Chondrocyte (in vitro differentiated cells): Measurements from ENCODE around the gene SIGLEC11. TPM values are rescaled to one million over a fixed set of nuclear protein-coding genes. Genes with fewer than 3 reads are reported as not detected.
"Not testable (repeated sequence)": the region's sequence is repeated elsewhere in the genome, so short reads cannot be mapped to it uniquely, and the experiment has no call there.

Source experiments
- DNase-seq: peaks from one replicate; pipeline ENCODE4 v3.0.0; 2021; ENCODE audit warnings: mixed read lengths, low spot score
- H3K27ac Mint-ChIP-seq: one replicate; pipeline ENCODE4 v1.8.0; 2021; ENCODE audit warnings: mild to moderate bottlenecking, moderate library complexity, mixed read lengths; ENCODE audit not compliant: unreplicated experiment
- H3K27me3 Mint-ChIP-seq: 2 replicates; pipeline ENCODE4 v1.8.0; 2021; ENCODE audit warnings: low read depth, mixed read lengths
- H3K36me3 Mint-ChIP-seq: 2 replicates; pipeline ENCODE4 v1.8.0; 2021; ENCODE audit warnings: low read depth, mixed read lengths
- H3K4me1 Mint-ChIP-seq: 2 replicates; pipeline ENCODE4 v1.8.0; 2021; ENCODE audit warnings: low read depth, mild to moderate bottlenecking, mixed read lengths
- H3K4me3 Mint-ChIP-seq: one replicate; pipeline ENCODE4 v1.8.0; 2021; ENCODE audit warnings: mild to moderate bottlenecking, moderate library complexity, mixed read lengths; ENCODE audit not compliant: unreplicated experiment
- H3K9me3 Mint-ChIP-seq: 2 replicates; pipeline ENCODE4 v1.8.0; 2021; ENCODE audit warnings: low read depth, mixed read lengths
- total RNA-seq: library from RNA; stranded (reverse); gene quantifications from 3 replicates; pipeline ENCODE4 v1.2.1, GENCODE V29; 2021
- TF ChIP-seq, protein P1 (sequence below): fragments of 200-600 bp; sonication (generic); IDR thresholded peaks from 2 replicates; pipeline ENCODE4 v1.5.0; 2021; ENCODE audit warnings: antibody characterized with exemption, mild to moderate bottlenecking, moderate library complexity

SIGLEC11 gene
- total RNA-seq, 1 donor from 2014 or later = not detected

DNA sequence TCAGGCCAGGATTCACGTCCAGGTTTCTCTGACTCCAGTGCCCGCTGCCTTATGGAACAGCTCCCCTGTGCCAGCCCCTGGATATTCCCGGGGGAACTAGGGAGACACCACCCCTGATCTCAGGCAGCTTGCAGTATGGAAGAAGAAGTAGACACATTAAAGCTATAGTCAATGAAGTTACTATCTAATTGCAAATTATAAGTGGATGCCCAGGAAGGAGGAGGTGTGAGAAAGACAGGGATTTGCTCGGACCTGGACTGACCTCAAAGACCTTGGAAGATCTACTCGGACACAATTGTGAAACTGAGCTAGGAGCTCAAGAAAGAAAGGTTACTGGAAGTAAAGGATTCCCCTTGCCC lies 10.4 kb downstream of the SIGLEC11 start:
- DNase-seq = peak; percentile 35
- TF ChIP-seq, protein P1, sequence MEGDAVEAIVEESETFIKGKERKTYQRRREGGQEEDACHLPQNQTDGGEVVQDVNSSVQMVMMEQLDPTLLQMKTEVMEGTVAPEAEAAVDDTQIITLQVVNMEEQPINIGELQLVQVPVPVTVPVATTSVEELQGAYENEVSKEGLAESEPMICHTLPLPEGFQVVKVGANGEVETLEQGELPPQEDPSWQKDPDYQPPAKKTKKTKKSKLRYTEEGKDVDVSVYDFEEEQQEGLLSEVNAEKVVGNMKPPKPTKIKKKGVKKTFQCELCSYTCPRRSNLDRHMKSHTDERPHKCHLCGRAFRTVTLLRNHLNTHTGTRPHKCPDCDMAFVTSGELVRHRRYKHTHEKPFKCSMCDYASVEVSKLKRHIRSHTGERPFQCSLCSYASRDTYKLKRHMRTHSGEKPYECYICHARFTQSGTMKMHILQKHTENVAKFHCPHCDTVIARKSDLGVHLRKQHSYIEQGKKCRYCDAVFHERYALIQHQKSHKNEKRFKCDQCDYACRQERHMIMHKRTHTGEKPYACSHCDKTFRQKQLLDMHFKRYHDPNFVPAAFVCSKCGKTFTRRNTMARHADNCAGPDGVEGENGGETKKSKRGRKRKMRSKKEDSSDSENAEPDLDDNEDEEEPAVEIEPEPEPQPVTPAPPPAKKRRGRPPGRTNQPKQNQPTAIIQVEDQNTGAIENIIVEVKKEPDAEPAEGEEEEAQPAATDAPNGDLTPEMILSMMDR = no peak
- Mint-ChIP-seq H3K27me3 (peaks cover 29% of the 10 kb centered on the region), H3K4me3 (no peak overlapping the region), H3K4me1 (peaks cover 7% of the 10 kb centered on the region), H3K36me3 (no peaks in the 10 kb centered on the region), H3K9me3 (no peaks in the 10 kb centered on the region), H3K27ac (no peak overlapping the region)

DNA sequence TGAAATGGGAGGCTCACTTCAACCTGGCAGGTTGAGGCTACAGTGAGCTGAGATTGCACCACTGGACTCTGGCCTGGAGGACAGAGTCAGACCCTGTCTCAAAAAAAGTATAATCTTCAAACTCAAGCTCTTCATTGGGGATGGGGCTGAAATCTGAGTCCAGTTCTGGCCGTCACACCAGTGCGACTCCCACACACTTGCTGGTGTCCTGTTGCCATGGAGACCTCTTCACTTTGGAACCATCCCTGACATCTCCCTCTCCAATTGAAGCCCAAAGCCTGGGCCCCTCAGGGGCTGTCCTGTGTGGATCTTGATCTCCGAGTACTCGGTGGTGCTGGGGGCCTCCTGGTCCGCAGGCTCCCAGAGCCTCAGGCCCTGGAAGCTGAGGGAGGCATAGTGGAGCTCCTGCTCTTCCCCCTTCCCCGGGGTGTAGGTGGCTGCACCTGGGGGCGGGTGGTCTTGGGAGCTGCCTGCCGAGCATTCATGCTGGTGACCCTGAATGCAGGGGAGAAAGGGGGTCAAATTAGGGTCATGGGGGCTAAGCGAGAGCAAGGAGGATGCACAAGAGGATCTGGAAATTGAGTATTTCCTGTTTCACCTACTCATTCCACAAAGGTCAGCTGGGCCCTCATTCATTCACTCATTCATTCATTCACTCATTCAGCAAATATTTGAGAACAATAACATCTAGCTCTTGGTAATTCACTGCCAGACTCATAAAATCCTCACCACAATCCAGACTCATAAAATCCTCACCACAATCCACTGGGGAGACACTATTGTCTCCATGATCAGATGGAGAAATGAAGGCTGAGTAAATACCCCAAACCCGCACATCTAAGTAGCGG lies 11.0 kb downstream of the SIGLEC11 start:
- Mint-ChIP-seq H3K4me3 (no peak overlapping the region), H3K4me1 (peaks cover 7% of the 10 kb centered on the region), H3K27ac (no peak overlapping the region), H3K36me3 (no peaks in the 10 kb centered on the region), H3K27me3 (peaks cover 27% of the 10 kb centered on the region), H3K9me3 (no peaks in the 10 kb centered on the region)
- TF ChIP-seq, protein P1 = no peak
- DNase-seq = peak; percentile 55

DNA sequence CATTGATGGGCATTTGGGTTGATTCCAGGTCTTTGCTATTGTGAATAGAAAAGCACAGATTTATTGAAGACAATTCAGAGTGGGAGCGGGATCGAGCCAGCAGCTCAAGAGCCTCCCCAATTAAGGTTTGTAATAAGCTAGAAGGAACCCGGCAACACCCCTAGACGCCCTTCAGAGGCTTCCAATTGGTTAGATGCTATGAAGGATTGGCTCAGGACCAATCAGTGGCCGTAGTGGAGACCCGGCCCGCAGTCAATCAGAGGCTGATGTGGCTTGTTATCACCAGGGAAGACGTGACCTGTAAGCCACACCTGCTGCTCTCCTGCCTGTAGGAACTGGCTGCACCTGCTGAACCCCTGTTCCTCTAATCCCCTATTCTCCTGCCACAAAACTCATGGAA lies 14.6 kb downstream of the SIGLEC11 start:
- Mint-ChIP-seq H3K4me3 (no peak overlapping the region), H3K27ac (no peak overlapping the region), H3K36me3 (no peaks in the 10 kb centered on the region), H3K9me3 (no peaks in the 10 kb centered on the region), H3K27me3 (peaks cover 31% of the 10 kb centered on the region), H3K4me1 (no peaks in the 10 kb centered on the region)
- TF ChIP-seq, protein P1 = no peak
- peak; percentile 15 for DNase-seq

DNA sequence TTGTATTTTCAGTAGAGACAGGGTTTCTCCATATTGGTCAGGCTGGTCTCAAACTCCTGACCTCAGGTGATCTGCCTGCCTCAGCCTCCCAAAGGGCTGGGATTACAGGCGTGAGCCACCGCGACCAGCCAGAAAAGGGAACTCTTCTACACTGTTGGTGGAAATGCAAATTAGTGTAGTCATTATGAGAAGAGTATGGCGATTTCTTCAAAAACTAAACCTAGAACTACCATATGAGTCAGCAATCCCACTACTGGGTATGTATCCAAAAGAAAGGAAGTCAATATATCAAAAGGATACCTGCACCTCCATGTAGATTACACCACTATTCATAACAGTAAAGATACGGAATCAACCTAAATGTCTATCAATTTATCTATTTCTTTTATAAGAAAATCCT lies 16.4 kb downstream of the SIGLEC11 start:
- H3K27ac Mint-ChIP-seq, H3K36me3 Mint-ChIP-seq, H3K4me1 Mint-ChIP-seq, H3K9me3 Mint-ChIP-seq, H3K4me3 Mint-ChIP-seq: not testable (repeated sequence)
- DNase-seq = peak; percentile 9
- H3K27me3 Mint-ChIP-seq = peaks cover 33% of the 10 kb centered on the region

DNA sequence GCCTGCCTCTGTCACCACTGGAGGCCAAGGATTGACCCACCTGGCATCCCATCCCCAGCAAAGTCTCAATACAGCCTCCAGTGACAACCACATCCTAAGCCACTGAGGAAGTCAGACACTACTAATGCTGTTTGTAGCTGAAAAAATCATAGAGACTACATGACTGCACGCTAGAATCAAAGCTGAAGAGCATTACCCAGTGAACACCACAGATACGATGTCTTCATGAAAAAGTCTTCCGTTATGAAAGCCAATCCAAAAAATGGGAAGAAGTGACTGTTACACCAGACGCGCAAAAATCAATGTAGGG lies 20.5 kb downstream of the SIGLEC11 start:
- no peak overlapping the region for H3K27ac Mint-ChIP-seq

More for the DNA sequence above, 20.5 kb downstream of the SIGLEC11 start:
- H3K27me3 Mint-ChIP-seq = peaks cover 25% of the 10 kb centered on the region
- no peak overlapping the region for H3K4me3 Mint-ChIP-seq
- no peak for DNase-seq
- H3K9me3 Mint-ChIP-seq = no peaks in the 10 kb centered on the region
- TF ChIP-seq, protein P1 = no peak
- no peaks in the 10 kb centered on the region for H3K36me3 Mint-ChIP-seq
- H3K4me1 Mint-ChIP-seq = peaks cover 5% of the 10 kb centered on the region
